PC-3 (cell line): ENCODE measurements around the gene CMC1. TPM values are rescaled to one million over a fixed set of nuclear protein-coding genes. Genes with fewer than 3 reads are reported as not detected.
A peak's percentile ranks its signal among the peaks of the same experiment; 100 is the strongest.
"Not testable (repeated sequence)": the region's sequence is repeated elsewhere in the genome, so short reads cannot be mapped to it uniquely, and the experiment has no call there.

Experiments
- ATAC-seq: fragments of 200-7000 bp; cut with Tn5 transposase; 2 replicates; pipeline ENCODE4 v1.9.1; 2020; ENCODE audit warnings: mild to moderate bottlenecking, moderate library complexity
- BruUV-seq: library from RNA; stranded (reverse); fragments of 400-500 nt; replicated peaks from 2 replicates; lab custom pipeline; 2021; lab: Mats Ljungman, UMichigan
- CTCF ChIA-PET: fragments of 300-600 bp; sonication (Branson Sonifier 250); formaldehyde crosslinking; loops from one replicate; lab custom pipeline; 2022; ENCODE audit warnings: antibody characterized with exemption; lab: Charles Lee
- POLR2A ChIA-PET: fragments of 300-600 bp; sonication (Branson Sonifier 250); formaldehyde crosslinking; loops from one replicate; lab custom pipeline; 2022; ENCODE audit warnings: antibody characterized with exemption; ENCODE audit not compliant: unreplicated experiment; lab: Charles Lee
- DNase-seq: peaks from one replicate; pipeline ENCODE4 v3.0.0-alpha.2; 2015
- H2AFZ ChIP-seq: fragments of 300-600 bp; sonication (generic); 2 replicates; pipeline ENCODE4 v1.6.0; 2016; ENCODE audit warnings: antibody characterized with exemption, low read length
- H3F3A ChIP-seq: fragments of 300-600 bp; sonication (generic); one replicate; pipeline ENCODE4 v1.6.0; 2017; ENCODE audit warnings: antibody characterized with exemption, low read length, control low read depth, mild to moderate bottlenecking; ENCODE audit not compliant: unreplicated experiment
- H3K27ac ChIP-seq: fragments of 300-600 bp; sonication (generic); 2 replicates; pipeline ENCODE4 v1.5.1; 2016; ENCODE audit warnings: mild to moderate bottlenecking, low read length
- H3K27me3 ChIP-seq: fragments of 300-600 bp; sonication (generic); 2 replicates; pipeline ENCODE4 v1.6.1; 2016; ENCODE audit warnings: low read length, mixed read lengths
- H3K36me3 ChIP-seq: fragments of 300-600 bp; sonication (generic); 2 replicates; pipeline ENCODE4 v1.6.1; 2016; ENCODE audit warnings: low read depth, mixed run types, low read length, mixed read lengths
- H3K4me1 ChIP-seq: fragments of 300-600 bp; sonication (generic); 2 replicates; pipeline ENCODE4 v1.5.1; 2016; ENCODE audit warnings: low read length; ENCODE audit not compliant: insufficient read depth
- H3K4me2 ChIP-seq: fragments of 300-600 bp; sonication (generic); 2 replicates; pipeline ENCODE4 v1.6.0; 2016; ENCODE audit warnings: low read length
- H3K4me3 ChIP-seq: fragments of 300-600 bp; sonication (generic); 2 replicates; pipeline ENCODE4 v1.5.1; 2016; ENCODE audit warnings: mild to moderate bottlenecking, low read length, mixed read lengths
- H3K79me2 ChIP-seq: fragments of 300-600 bp; sonication (generic); 2 replicates; pipeline ENCODE4 v1.6.1; 2017; ENCODE audit warnings: low read length, mixed read lengths
- H3K9ac ChIP-seq: fragments of 300-600 bp; sonication (generic); 2 replicates; pipeline ENCODE4 v1.6.0; 2016; ENCODE audit warnings: mild to moderate bottlenecking, low read length
- H3K9me2 ChIP-seq: fragments of 300-600 bp; sonication (generic); replicated peaks from 2 replicates; pipeline ENCODE4 v1.6.1; 2016; ENCODE audit warnings: mixed run types, low read length, mixed read lengths
- H3K9me3 ChIP-seq: fragments of 300-600 bp; sonication (generic); 2 replicates; pipeline ENCODE4 v1.6.1; 2016; ENCODE audit warnings: low read length, mixed read lengths
- H4K20me1 ChIP-seq: fragments of 300-600 bp; sonication (generic); 2 replicates; pipeline ENCODE4 v1.6.1; 2016; ENCODE audit warnings: low read length, mixed read lengths
- CTCF ChIP-seq: fragments of 300-600 bp; sonication (generic); conservative IDR thresholded peaks from 2 replicates; pipeline ENCODE4 v1.5.1; 2017; ENCODE audit warnings: antibody characterized with exemption, low read depth, mild to moderate bottlenecking, low read length
- EZH2 ChIP-seq: fragments of 300-600 bp; sonication (generic); IDR thresholded peaks from one replicate; pipeline ENCODE4 v1.6.1; 2017; ENCODE audit warnings: antibody characterized with exemption, mild to moderate bottlenecking, low read length; ENCODE audit not compliant: unreplicated experiment
- EZH2phosphoT487 ChIP-seq: fragments of 300-600 bp; sonication (generic); IDR thresholded peaks from 2 replicates; pipeline ENCODE4 v1.6.1; 2018; ENCODE audit warnings: mild to moderate bottlenecking, antibody characterized with exemption, low read length, borderline replicate concordance
- intact Hi-C: fragments of 100-400 bp; cut with micrococcal nuclease; formaldehyde crosslinking; loops from 2 replicates; pipeline ENCODE4 v1.9.0; 2023
- total RNA-seq: library from RNA; depleted of rRNA; stranded (reverse); fragments of >200 nt; gene quantifications from 2 replicates; pipeline ENCODE4 v1.2.3, GENCODE V29; 2014

CMC1 gene
- total RNA-seq, 1 experiment from 2014 or later, result 16.7 TPM

DNA sequence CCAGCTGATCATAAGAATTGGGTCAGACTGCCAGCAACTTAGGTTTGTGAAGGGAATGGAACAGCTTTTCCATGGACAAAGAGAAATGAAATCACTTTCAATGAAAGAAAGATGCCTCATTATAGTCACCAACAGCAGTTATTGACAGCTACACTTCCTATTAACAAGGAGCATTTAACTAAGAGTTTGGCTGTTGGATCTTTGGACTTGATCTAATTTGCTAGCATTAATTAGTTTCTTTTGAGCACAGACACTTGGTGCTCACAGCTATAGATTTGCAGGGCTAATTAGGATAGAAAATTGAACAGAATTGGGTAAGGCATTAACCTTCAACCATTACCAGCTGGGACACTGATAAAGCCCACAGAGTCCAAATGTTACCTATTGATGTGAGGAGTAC is 24.2 kb downstream of the CMC1 start:
- H3K27ac ChIP-seq, result no peak overlapping the region
- DNase-seq (no peak), ATAC-seq (no peak)
- no peaks in the 10 kb centered on the region for H3K4me1 ChIP-seq
- POLR2A ChIA-PET, result no interaction called here
- H3K9me2 ChIP-seq, result no peaks in the 10 kb centered on the region
- H3K27me3 ChIP-seq, result no peaks in the 10 kb centered on the region
- H3K9ac ChIP-seq, result no peak overlapping the region
- H3K4me3 ChIP-seq, result no peak overlapping the region
- TF ChIP-seq EZH2 (no peak), CTCF (no peak), EZH2phosphoT487 (no peak)
- no TSS peak for BruUV-seq
- H3F3A ChIP-seq, result no peaks in the 10 kb centered on the region
- H3K4me2 ChIP-seq, result no peak overlapping the region
- intact Hi-C loops, result no loop called here
- peaks cover 6% of the 10 kb centered on the region for H3K36me3 ChIP-seq
- H2AFZ ChIP-seq, result no peak overlapping the region
- H3K9me3 ChIP-seq, result no peaks in the 10 kb centered on the region
- H3K79me2 ChIP-seq, result peaks cover 15% of the 10 kb centered on the region
- H4K20me1 ChIP-seq, result no peaks in the 10 kb centered on the region
- CTCF ChIA-PET, result no interaction called here

DNA sequence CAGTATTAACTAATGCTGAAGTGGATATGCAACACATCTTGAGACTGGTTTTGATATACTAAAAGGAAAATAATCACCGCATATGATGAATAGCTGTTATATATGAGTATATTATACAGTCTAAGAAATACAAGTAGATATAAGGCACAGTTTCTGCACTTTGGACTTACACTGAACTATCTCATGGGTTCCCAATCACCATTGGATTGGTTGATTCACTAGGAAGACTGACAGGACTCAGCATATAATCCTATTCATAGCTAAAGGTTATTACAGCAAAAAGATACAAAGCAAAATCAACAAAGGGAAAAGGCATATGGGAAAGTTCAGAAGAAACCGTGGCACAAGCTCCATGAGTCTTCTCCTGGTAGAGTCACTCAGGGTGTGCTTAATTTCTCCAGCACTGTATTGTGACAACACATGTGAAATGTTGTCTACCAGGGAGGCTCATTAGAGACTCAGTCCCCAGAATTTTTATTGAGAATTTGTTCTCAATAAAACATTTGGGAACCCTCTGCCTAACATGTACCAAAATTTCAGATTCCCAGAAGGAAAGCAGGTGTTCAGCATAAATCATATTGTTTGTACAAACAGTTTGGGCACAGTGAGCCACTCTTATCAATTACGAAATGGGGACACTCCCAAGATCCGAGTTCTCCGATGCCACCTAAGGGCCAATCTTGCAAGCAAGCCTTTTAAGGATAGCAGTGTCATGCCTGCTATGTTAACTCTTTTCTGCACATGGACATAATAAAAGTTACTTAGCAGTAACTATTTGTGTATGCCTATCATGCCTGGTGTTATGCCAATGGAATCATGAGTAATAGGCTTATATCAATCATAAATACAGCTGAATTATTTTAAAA is 26.8 kb downstream of the CMC1 start:
- peak; percentile 53 for ATAC-seq
- no peaks in the 10 kb centered on the region for H3K9me2 ChIP-seq
- TF ChIP-seq EZH2phosphoT487 (no peak), CTCF (no peak), EZH2 (no peak)
- H3K9me3 ChIP-seq, result no peaks in the 10 kb centered on the region
- H3K27ac ChIP-seq, result no peak overlapping the region
- CTCF ChIA-PET, result interaction anchor here (0.7 to 1.2 kb wide), 2 partner anchors 21 to 128 kb away, joined by 3 to 5 read pairs; no protein-coding TSS in a partner anchor
- H3K79me2 ChIP-seq, result no peaks in the 10 kb centered on the region
- H2AFZ ChIP-seq, result no peak overlapping the region
- no peaks in the 10 kb centered on the region for H3K27me3 ChIP-seq
- no peak overlapping the region for H3K4me3 ChIP-seq
- H3K4me2 ChIP-seq, result no peak overlapping the region
- H3F3A ChIP-seq, result no peaks in the 10 kb centered on the region
- POLR2A ChIA-PET, result no interaction called here
- H3K36me3 ChIP-seq, result peaks cover 18% of the 10 kb centered on the region
- BruUV-seq, result no TSS peak
- H4K20me1 ChIP-seq, result no peaks in the 10 kb centered on the region
- no peaks in the 10 kb centered on the region for H3K4me1 ChIP-seq
- intact Hi-C loops, result no loop called here
- DNase-seq, result peak; percentile 22
- H3K9ac ChIP-seq, result no peak overlapping the region

GRCh38 chr3:28268989-28269388 is 27.6 kb downstream of the CMC1 start:
- no peak overlapping the region for H3K4me3 ChIP-seq
- BruUV-seq, result no TSS peak
- no peak overlapping the region for H2AFZ ChIP-seq
- H3K27ac ChIP-seq, result no peak overlapping the region
- no peak overlapping the region for H3K9ac ChIP-seq
- no peaks in the 10 kb centered on the region for H3K9me3 ChIP-seq
- 0 out of 2 replicates have a peak, but pooled peaks have one; percentile 24 for ATAC-seq
- H3K79me2 ChIP-seq, result no peaks in the 10 kb centered on the region
- H3K27me3 ChIP-seq, result no peaks in the 10 kb centered on the region
- no peak for DNase-seq
- POLR2A ChIA-PET, result no interaction called here
- peaks cover 22% of the 10 kb centered on the region for H3K36me3 ChIP-seq
- H3F3A ChIP-seq, result no peaks in the 10 kb centered on the region
- CTCF ChIA-PET, result no interaction called here
- no peaks in the 10 kb centered on the region for H3K4me1 ChIP-seq
- H4K20me1 ChIP-seq, result no peaks in the 10 kb centered on the region
- H3K4me2 ChIP-seq, result no peak overlapping the region
- no peak for TF ChIP-seq EZH2
- TF ChIP-seq CTCF, result peak; percentile 51
- TF ChIP-seq EZH2phosphoT487, result no peak
- intact Hi-C loops, result no loop called here
- no peaks in the 10 kb centered on the region for H3K9me2 ChIP-seq

- H4K20me1 ChIP-seq, H3K9me3 ChIP-seq, ATAC-seq, H3K4me2 ChIP-seq, POLR2A ChIA-PET, CTCF ChIA-PET, H3K9ac ChIP-seq, H3K79me2 ChIP-seq, intact Hi-C loops, H3K4me3 ChIP-seq, BruUV-seq, H3K9me2 ChIP-seq, H3F3A ChIP-seq, H3K4me1 ChIP-seq, H2AFZ ChIP-seq, DNase-seq, H3K27me3 ChIP-seq, H3K27ac ChIP-seq: not testable (repeated sequence)
- H3K36me3 ChIP-seq, result peaks cover 22% of the 10 kb centered on the region
These were observed 28.5 kb downstream of the CMC1 start for GRCh38 chr3:28269884-28270283.
